ENCODE data around the gene NR5A1.

DNA sequence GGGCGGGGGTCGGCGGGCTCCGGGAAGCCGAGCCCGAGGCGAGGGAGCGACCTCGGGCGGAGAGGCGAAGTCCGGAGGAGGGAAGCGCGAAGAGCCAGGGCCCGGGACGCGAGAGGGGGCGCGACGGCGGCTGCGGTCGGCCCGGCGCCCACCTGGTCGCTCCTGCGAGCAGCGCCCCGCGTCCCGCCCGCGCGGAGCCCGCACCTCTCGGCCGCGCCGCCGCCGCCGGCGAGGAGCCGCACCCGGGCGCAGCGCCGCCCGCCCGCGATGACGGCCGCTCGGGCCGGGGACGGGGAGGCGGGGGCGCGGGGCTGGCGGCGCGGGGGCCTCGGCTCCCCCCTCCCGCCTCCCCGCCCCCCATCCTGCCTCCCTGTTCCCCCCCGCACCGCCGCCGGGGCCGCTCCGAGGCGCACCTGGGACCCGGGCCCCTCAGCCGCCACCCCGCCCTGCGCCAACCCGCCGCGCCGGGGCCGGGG is 2.6 kb downstream of the NR5A1 start:
- TF ChIP-seq CTCF (IDR thresholded peaks at IDR 0.05; ENCODE audit: low read depth, low read length, poor library complexity, severe bottlenecking) (no peak), EZH2phosphoT487 (IDR thresholded peaks at IDR 0.05; ENCODE audit: borderline replicate concordance, low read length) (no peak)

All from DOHH2 (cell line).